Neural cell (in vitro differentiated cells): Measurements from ENCODE around the gene FN1. TPM values are rescaled to one million over a fixed set of nuclear protein-coding genes. Genes with fewer than 3 reads are reported as not detected.

ENCODE experiments used
- H2AFZ ChIP-seq: fragments of 200-600, 300-800 bp; sonication (generic), shearing (Covaris generic); 2 replicates; pipeline ENCODE4 v1.6.0; 2014; ENCODE audit warnings: low read depth, mild to moderate bottlenecking, antibody characterized with exemption, low read length, moderate library complexity
- H3F3A ChIP-seq: fragments of 200-600 bp; shearing (Covaris generic); 2 replicates; pipeline ENCODE4 v1.6.1; 2016; ENCODE audit warnings: mild to moderate bottlenecking, moderate library complexity, mixed read lengths, antibody characterized with exemption, low read length; ENCODE audit not compliant: insufficient read depth, poor library complexity, severe bottlenecking
- H3K27ac ChIP-seq: fragments of 200-600, 300-800 bp; sonication (generic), shearing (Covaris generic); 2 replicates; pipeline ENCODE4 v1.5.1; 2014; ENCODE audit warnings: mild to moderate bottlenecking, low read length, moderate library complexity
- H3K27me3 ChIP-seq: fragments of 300-800, 200-600 bp; sonication (generic), shearing (Covaris generic); 2 replicates; pipeline ENCODE4 v1.6.0; 2014; ENCODE audit warnings: mild to moderate bottlenecking, low read depth, low read length, moderate library complexity; ENCODE audit not compliant: insufficient read depth
- H3K36me3 ChIP-seq: fragments of 300-800, 200-600 bp; sonication (generic), shearing (Covaris generic); 2 replicates; pipeline ENCODE4 v1.5.1; 2014; ENCODE audit warnings: mild to moderate bottlenecking, antibody characterized with exemption, low read length, moderate library complexity; ENCODE audit not compliant: insufficient read depth
- H3K4me2 ChIP-seq: fragments of 300-800, 200-600 bp; sonication (generic), shearing (Covaris generic); 2 replicates; pipeline ENCODE4 v1.6.0; 2014; ENCODE audit warnings: mild to moderate bottlenecking, low read length
- H3K4me3 ChIP-seq: fragments of 300-800, 200-600 bp; sonication (generic), shearing (Covaris generic); 2 replicates; pipeline ENCODE4 v1.5.1; 2014; ENCODE audit warnings: mild to moderate bottlenecking, low read length, moderate library complexity
- H3K79me2 ChIP-seq: fragments of 200-600 bp; shearing (Covaris generic); replicated peaks from 2 replicates; pipeline ENCODE4 v1.6.0; 2014; ENCODE audit warnings: mild to moderate bottlenecking, low read length, moderate library complexity; ENCODE audit not compliant: insufficient read depth
- H3K9ac ChIP-seq: fragments of 300-800, 200-600 bp; sonication (generic), shearing (Covaris generic); 2 replicates; pipeline ENCODE4 v1.6.1; 2016; ENCODE audit warnings: mild to moderate bottlenecking, low read length, mixed read lengths
- H3K9me2 ChIP-seq: fragments of 200-600 bp; shearing (Covaris generic); 2 replicates; pipeline ENCODE4 v1.6.1; 2016; ENCODE audit warnings: mild to moderate bottlenecking, low read length, mixed read lengths; ENCODE audit not compliant: insufficient read depth
- H3K9me3 ChIP-seq: fragments of 200-600, 300-800 bp; sonication (generic), shearing (Covaris generic); 2 replicates; pipeline ENCODE4 v1.6.1; 2016; ENCODE audit warnings: mild to moderate bottlenecking, mixed run types, low read length, moderate library complexity, mixed read lengths
- H4K20me1 ChIP-seq: fragments of 200-600 bp; shearing (Covaris generic); 2 replicates; pipeline ENCODE4 v1.6.1; 2016; ENCODE audit warnings: mild to moderate bottlenecking, mixed run types; ENCODE audit not compliant: insufficient read depth
- EP300 ChIP-seq: fragments of 450-650 bp; conservative IDR thresholded peaks from 2 replicates; pipeline ENCODE4 v1.6.1; 2014; ENCODE audit warnings: antibody characterized with exemption, mild to moderate bottlenecking, moderate library complexity; ENCODE audit not compliant: poor library complexity, severe bottlenecking
- EZH2 ChIP-seq: fragments of 200-600, 300-800 bp; shearing (Covaris generic), sonication (generic); IDR thresholded peaks from 2 replicates; pipeline ENCODE4 v1.6.1; 2014; ENCODE audit warnings: antibody characterized with exemption, low read length, borderline replicate concordance, mild to moderate bottlenecking; ENCODE audit not compliant: insufficient read depth, poor library complexity, severe bottlenecking
- MXI1 ChIP-seq: fragments of 450-650 bp; conservative IDR thresholded peaks from 2 replicates; pipeline ENCODE4 v1.6.1; 2014; ENCODE audit warnings: antibody characterized with exemption, mild to moderate bottlenecking; ENCODE audit not compliant: poor library complexity, severe bottlenecking
- POLR2AphosphoS5 ChIP-seq: IDR thresholded peaks from 2 replicates; pipeline ENCODE4 v1.6.1; 2012
- RAD21 ChIP-seq: fragments of 450-650 bp; conservative IDR thresholded peaks from 2 replicates; pipeline ENCODE4 v1.6.1; 2014; ENCODE audit warnings: antibody characterized with exemption, mild to moderate bottlenecking, moderate library complexity
- REST ChIP-seq: IDR thresholded peaks from 2 replicates; pipeline ENCODE4 v1.6.1; 2012; ENCODE audit warnings: borderline replicate concordance
- SMC3 ChIP-seq: fragments of 450-650 bp; conservative IDR thresholded peaks from 2 replicates; pipeline ENCODE4 v1.6.1; 2014; ENCODE audit warnings: antibody characterized with exemption, mild to moderate bottlenecking, moderate library complexity; ENCODE audit not compliant: poor library complexity
- TAF1 ChIP-seq: IDR thresholded peaks from 2 replicates; pipeline ENCODE4 v1.6.1; 2012; ENCODE audit warnings: low read depth
- polyA plus RNA-seq: library from polyadenylated mRNA; depleted of rRNA; stranded (reverse); fragments of >200 nt; gene quantifications from 2 replicates; pipeline ENCODE4 v1.2.3, GENCODE V29; 2014
- TF ChIP-seq, protein P1 (sequence below): fragments of 450-650 bp; IDR thresholded peaks from 2 replicates; pipeline ENCODE4 v1.5.1; 2014; ENCODE audit warnings: antibody characterized with exemption, mild to moderate bottlenecking, moderate library complexity; ENCODE audit not compliant: poor library complexity, severe bottlenecking

FN1 gene
- polyA plus RNA-seq, 1 donor from 2014 or later = 0.93 TPM

- no peak overlapping the region for H3K9ac ChIP-seq
- H3K79me2 ChIP-seq = no peaks in the 10 kb centered on the region
- no peaks in the 10 kb centered on the region for H3K9me3 ChIP-seq
- no peak overlapping the region for H3K4me3 ChIP-seq
- H3K9me2 ChIP-seq = no peaks in the 10 kb centered on the region
- H3K4me2 ChIP-seq = no peak overlapping the region
- H3K27ac ChIP-seq = no peak overlapping the region
- no peaks in the 10 kb centered on the region for H3F3A ChIP-seq
- H3K36me3 ChIP-seq = no peaks in the 10 kb centered on the region
- H4K20me1 ChIP-seq = no peaks in the 10 kb centered on the region
- TF ChIP-seq TAF1 = no peak
- no peak for TF ChIP-seq EZH2
- TF ChIP-seq REST = no peak
- no peak for TF ChIP-seq POLR2AphosphoS5
- no peak for TF ChIP-seq MXI1
- TF ChIP-seq, protein P1, sequence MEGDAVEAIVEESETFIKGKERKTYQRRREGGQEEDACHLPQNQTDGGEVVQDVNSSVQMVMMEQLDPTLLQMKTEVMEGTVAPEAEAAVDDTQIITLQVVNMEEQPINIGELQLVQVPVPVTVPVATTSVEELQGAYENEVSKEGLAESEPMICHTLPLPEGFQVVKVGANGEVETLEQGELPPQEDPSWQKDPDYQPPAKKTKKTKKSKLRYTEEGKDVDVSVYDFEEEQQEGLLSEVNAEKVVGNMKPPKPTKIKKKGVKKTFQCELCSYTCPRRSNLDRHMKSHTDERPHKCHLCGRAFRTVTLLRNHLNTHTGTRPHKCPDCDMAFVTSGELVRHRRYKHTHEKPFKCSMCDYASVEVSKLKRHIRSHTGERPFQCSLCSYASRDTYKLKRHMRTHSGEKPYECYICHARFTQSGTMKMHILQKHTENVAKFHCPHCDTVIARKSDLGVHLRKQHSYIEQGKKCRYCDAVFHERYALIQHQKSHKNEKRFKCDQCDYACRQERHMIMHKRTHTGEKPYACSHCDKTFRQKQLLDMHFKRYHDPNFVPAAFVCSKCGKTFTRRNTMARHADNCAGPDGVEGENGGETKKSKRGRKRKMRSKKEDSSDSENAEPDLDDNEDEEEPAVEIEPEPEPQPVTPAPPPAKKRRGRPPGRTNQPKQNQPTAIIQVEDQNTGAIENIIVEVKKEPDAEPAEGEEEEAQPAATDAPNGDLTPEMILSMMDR = no peak
- TF ChIP-seq SMC3 = no peak
- no peak for TF ChIP-seq EP300
- no peak for TF ChIP-seq RAD21
- H3K27me3 ChIP-seq = no peaks in the 10 kb centered on the region
- H2AFZ ChIP-seq = no peak overlapping the region
Observed at GRCh38 chr2:215418064-215418963, 17.6 kb downstream of the FN1 start.

DNA sequence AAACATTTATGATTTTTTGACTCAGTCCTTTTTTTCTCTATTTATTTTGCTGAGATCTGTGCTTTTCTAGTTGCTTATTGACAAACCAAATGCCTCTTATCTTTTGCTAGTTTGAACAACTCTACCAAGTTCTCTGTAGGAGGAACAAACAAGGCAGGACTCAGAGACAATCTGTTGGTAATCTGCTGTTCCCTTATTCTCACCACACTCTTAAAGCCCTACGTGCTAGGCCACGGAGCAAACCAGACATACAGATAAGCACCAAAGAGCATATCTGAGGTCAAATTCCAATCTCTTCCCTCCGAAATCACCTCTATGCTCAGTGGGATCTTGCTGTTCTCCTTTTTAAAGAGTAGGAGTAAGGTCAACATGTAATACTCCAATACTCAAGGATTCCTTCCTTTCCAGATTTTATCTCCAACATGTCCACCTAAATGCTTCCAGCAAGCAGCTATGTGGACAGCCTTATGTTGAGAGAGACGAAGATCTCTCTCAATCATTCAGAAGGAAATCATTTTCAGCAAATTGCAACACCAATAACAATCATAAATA is 18.4 kb downstream of the FN1 start:
- no peaks in the 10 kb centered on the region for H3K79me2 ChIP-seq
- H3K4me2 ChIP-seq = no peak overlapping the region
- no peaks in the 10 kb centered on the region for H3K9me2 ChIP-seq
- no peak overlapping the region for H3K27ac ChIP-seq
- H2AFZ ChIP-seq = no peak overlapping the region
- no peaks in the 10 kb centered on the region for H3K27me3 ChIP-seq
- no peaks in the 10 kb centered on the region for H3K36me3 ChIP-seq
- H3K9ac ChIP-seq = no peak overlapping the region
- TF ChIP-seq, protein P1 = no peak
- TF ChIP-seq EP300 (no peak), TAF1 (no peak), RAD21 (no peak), MXI1 (no peak), REST (no peak), POLR2AphosphoS5 (no peak), EZH2 (no peak), SMC3 (no peak)
- H3K4me3 ChIP-seq = no peak overlapping the region
- no peaks in the 10 kb centered on the region for H4K20me1 ChIP-seq
- no peaks in the 10 kb centered on the region for H3K9me3 ChIP-seq
- H3F3A ChIP-seq = no peaks in the 10 kb centered on the region
